MCF 10A (cell line): ENCODE results near the gene PER1. TPM values are rescaled to one million over a fixed set of nuclear protein-coding genes. Genes with fewer than 3 reads are reported as not detected.
A peak's percentile ranks its signal among the peaks of the same experiment; 100 is the strongest.
"Not testable (repeated sequence)": the region's sequence is repeated elsewhere in the genome, so short reads cannot be mapped to it uniquely, and the experiment has no call there.

Source experiments
- BruUV-seq: library from RNA; stranded (reverse); fragments of 400-500 nt; replicated peaks from 2 replicates; lab custom pipeline; 2021; lab: Mats Ljungman, UMichigan
- CTCF ChIA-PET: fragments of 300-600 bp; sonication (Branson Sonifier 250); formaldehyde crosslinking; extraction: SDS; loops from one replicate; lab custom pipeline; 2021; ENCODE audit warnings: antibody characterized with exemption, inconsistent platforms; lab: Yijun Ruan, JAX
- POLR2A ChIA-PET: fragments of 300-600, 350-650 bp; sonication (Branson Sonifier 250); formaldehyde crosslinking; extraction: SDS; loops from one replicate; lab custom pipeline; 2020; ENCODE audit warnings: antibody characterized with exemption, inconsistent platforms; lab: Yijun Ruan, JAX
- DNase-seq: peaks from one replicate; pipeline ENCODE4 v3.0.0-alpha.2; 2018; ENCODE audit not compliant: unreplicated experiment
- H3K27ac Mint-ChIP-seq: one replicate; pipeline ENCODE4 v1.8.0; 2022; ENCODE audit warnings: mild to moderate bottlenecking, low read depth, mixed read lengths; ENCODE audit not compliant: unreplicated experiment
- H3K27me3 Mint-ChIP-seq: one replicate; pipeline ENCODE4 v1.8.0; 2022; ENCODE audit warnings: mixed read lengths; ENCODE audit not compliant: insufficient read depth, unreplicated experiment
- H3K36me3 Mint-ChIP-seq: one replicate; pipeline ENCODE4 v1.8.0; 2022; ENCODE audit warnings: mild to moderate bottlenecking, moderate library complexity, mixed read lengths; ENCODE audit not compliant: insufficient read depth, unreplicated experiment
- H3K4me1 Mint-ChIP-seq: one replicate; pipeline ENCODE4 v1.8.0; 2022; ENCODE audit warnings: mixed read lengths; ENCODE audit not compliant: insufficient read depth, unreplicated experiment
- H3K4me3 Mint-ChIP-seq: one replicate; pipeline ENCODE4 v1.8.0; 2022; ENCODE audit warnings: mild to moderate bottlenecking, moderate library complexity, mixed read lengths; ENCODE audit not compliant: unreplicated experiment
- H3K9me3 Mint-ChIP-seq: one replicate; pipeline ENCODE4 v1.8.0; 2022; ENCODE audit warnings: mixed read lengths; ENCODE audit not compliant: unreplicated experiment
- CTCF ChIP-seq: fragments of 200-600 bp; IDR thresholded peaks from one replicate; pipeline ENCODE4 v1.8.0; 2022; ENCODE audit warnings: antibody characterized with exemption, mild to moderate bottlenecking; ENCODE audit not compliant: unreplicated experiment
- intact Hi-C: fragments of 100-400 bp; cut with micrococcal nuclease; formaldehyde crosslinking; loops from 2 replicates; pipeline ENCODE4 v1.14.1; 2022
- total RNA-seq: library from RNA; stranded (reverse); gene quantifications from 2 replicates; pipeline ENCODE4 v1.2.3, GENCODE V29; 2022

The PER1 gene
- total RNA-seq, 1 experiment from 2014 or later: 190 TPM

- peaks cover 9% of the 10 kb centered on the region for H3K36me3 Mint-ChIP-seq
- BruUV-seq: no TSS peak
- no peaks in the 10 kb centered on the region for H3K27me3 Mint-ChIP-seq
- peak overlapping the region; percentile 94 for H3K27ac Mint-ChIP-seq
- ChIA-PET POLR2A (interaction anchor here (0.7 to 7.6 kb wide), 7 partner anchors 12 to 74 kb away, joined by 4 to 148 read pairs (median 8); partner anchors contain the start of genes BORCS6, PER1 and PFAS), CTCF (interaction anchor here (0.7 to 1.0 kb wide), 4 partner anchors 18 to 456 kb away, joined by 3 to 5 read pairs (median 3); no protein-coding TSS in a partner anchor)
- H3K4me3 Mint-ChIP-seq: peak overlapping the region; percentile 91
- intact Hi-C loops: no loop called here
- TF ChIP-seq CTCF: no peak
- H3K4me1 Mint-ChIP-seq: peaks cover 27% of the 10 kb centered on the region
- no peaks in the 10 kb centered on the region for H3K9me3 Mint-ChIP-seq
- no peak for DNase-seq
These were observed 23.6 kb upstream of the PER1 start for GRCh38 chr17:8175795-8176196.

GRCh38 chr17:8173871-8174322 lies 21.7 kb upstream of the PER1 start:
- H3K4me1 Mint-ChIP-seq: peaks cover 27% of the 10 kb centered on the region
- ChIA-PET POLR2A (interaction anchor here (0.6 to 7.6 kb wide), 29 partner anchors 9 to 904 kb away, joined by 3 to 148 read pairs (median 6); partner anchors contain the start of genes ALOXE3, BORCS6, CTC1 and HES7), CTCF (interaction anchor here (0.6 to 0.7 kb wide), 2 partner anchors 54 to 115 kb away, joined by 3 to 8 read pairs; no protein-coding TSS in a partner anchor)
- H3K36me3 Mint-ChIP-seq: peaks cover 9% of the 10 kb centered on the region
- TF ChIP-seq CTCF: no peak
- no peaks in the 10 kb centered on the region for H3K27me3 Mint-ChIP-seq
- intact Hi-C loops: loop anchor here (1.0 kb wide), 2 partner anchors 13 to 55 kb away; no protein-coding TSS in a partner anchor
- no TSS peak for BruUV-seq
- no peak for DNase-seq
- H3K9me3 Mint-ChIP-seq: no peaks in the 10 kb centered on the region
- peak overlapping the region; percentile 91 for H3K4me3 Mint-ChIP-seq
- peak overlapping the region; percentile 100 for H3K27ac Mint-ChIP-seq

GRCh38 chr17:8173056-8173870 lies 21.1 kb upstream of the PER1 start:
- H3K4me3 Mint-ChIP-seq: peak overlapping the region; percentile 91
- ChIA-PET POLR2A (interaction anchor here (0.6 to 7.6 kb wide), 32 partner anchors 9 to 903 kb away, joined by 3 to 148 read pairs (median 6); partner anchors contain the start of genes ALOXE3, BORCS6, CTC1 and HES7), CTCF (interaction anchor here (0.6 to 0.9 kb wide), 4 partner anchors 9 to 114 kb away, joined by 3 to 5 read pairs (median 3); no protein-coding TSS in a partner anchor)
- no peak for TF ChIP-seq CTCF
- intact Hi-C loops: loop anchor here (1.0 kb wide), 2 partner anchors 14 to 54 kb away; no protein-coding TSS in a partner anchor
- H3K9me3 Mint-ChIP-seq: no peaks in the 10 kb centered on the region
- TSS peak; percentile 99 for BruUV-seq
- DNase-seq: peak; percentile 99
- no peaks in the 10 kb centered on the region for H3K27me3 Mint-ChIP-seq
- H3K27ac Mint-ChIP-seq: peak overlapping the region; percentile 100
- peaks cover 27% of the 10 kb centered on the region for H3K4me1 Mint-ChIP-seq
- H3K36me3 Mint-ChIP-seq: peaks cover 9% of the 10 kb centered on the region

GRCh38 chr17:8170186-8170585 lies 18.0 kb upstream of the PER1 start:
- DNase-seq, H3K4me3 Mint-ChIP-seq, H3K27ac Mint-ChIP-seq, H3K36me3 Mint-ChIP-seq, intact Hi-C loops, BruUV-seq, H3K27me3 Mint-ChIP-seq, H3K9me3 Mint-ChIP-seq: not testable (repeated sequence)
- peaks cover 11% of the 10 kb centered on the region for H3K4me1 Mint-ChIP-seq
- ChIA-PET POLR2A (interaction anchor here (0.7 to 1.2 kb wide), 4 partner anchors 12 to 33 kb away, joined by 3 to 5 read pairs (median 4); no protein-coding TSS in a partner anchor), CTCF (interaction anchor here (0.7 kb wide), 2 partner anchors 9 to 16 kb away, joined by 3 read pairs; no protein-coding TSS in a partner anchor)
